PC-3 (cell line): ENCODE data around the gene GNAI1. TPM values are rescaled to one million over a fixed set of nuclear protein-coding genes. Genes with fewer than 3 reads are reported as not detected.

Source experiments
- ATAC-seq: fragments of 200-7000 bp; cut with Tn5 transposase; 2 replicates; pipeline ENCODE4 v1.9.1; 2020; ENCODE audit warnings: mild to moderate bottlenecking, moderate library complexity
- BruUV-seq: library from RNA; stranded (reverse); fragments of 400-500 nt; replicated peaks from 2 replicates; lab custom pipeline; 2021; lab: Mats Ljungman, UMichigan
- CTCF ChIA-PET: fragments of 300-600 bp; sonication (Branson Sonifier 250); formaldehyde crosslinking; loops from one replicate; lab custom pipeline; 2022; ENCODE audit warnings: antibody characterized with exemption; lab: Charles Lee
- POLR2A ChIA-PET: fragments of 300-600 bp; sonication (Branson Sonifier 250); formaldehyde crosslinking; loops from one replicate; lab custom pipeline; 2022; ENCODE audit warnings: antibody characterized with exemption; ENCODE audit not compliant: unreplicated experiment; lab: Charles Lee
- DNase-seq: peaks from one replicate; pipeline ENCODE4 v3.0.0-alpha.2; 2015
- H2AFZ ChIP-seq: fragments of 300-600 bp; sonication (generic); 2 replicates; pipeline ENCODE4 v1.6.0; 2016; ENCODE audit warnings: antibody characterized with exemption, low read length
- H3F3A ChIP-seq: fragments of 300-600 bp; sonication (generic); one replicate; pipeline ENCODE4 v1.6.0; 2017; ENCODE audit warnings: antibody characterized with exemption, low read length, control low read depth, mild to moderate bottlenecking; ENCODE audit not compliant: unreplicated experiment
- H3K27ac ChIP-seq: fragments of 300-600 bp; sonication (generic); 2 replicates; pipeline ENCODE4 v1.5.1; 2016; ENCODE audit warnings: mild to moderate bottlenecking, low read length
- H3K27me3 ChIP-seq: fragments of 300-600 bp; sonication (generic); 2 replicates; pipeline ENCODE4 v1.6.1; 2016; ENCODE audit warnings: low read length, mixed read lengths
- H3K36me3 ChIP-seq: fragments of 300-600 bp; sonication (generic); 2 replicates; pipeline ENCODE4 v1.6.1; 2016; ENCODE audit warnings: low read depth, mixed run types, low read length, mixed read lengths
- H3K4me1 ChIP-seq: fragments of 300-600 bp; sonication (generic); 2 replicates; pipeline ENCODE4 v1.5.1; 2016; ENCODE audit warnings: low read length; ENCODE audit not compliant: insufficient read depth
- H3K4me2 ChIP-seq: fragments of 300-600 bp; sonication (generic); 2 replicates; pipeline ENCODE4 v1.6.0; 2016; ENCODE audit warnings: low read length
- H3K4me3 ChIP-seq: fragments of 300-600 bp; sonication (generic); 2 replicates; pipeline ENCODE4 v1.5.1; 2016; ENCODE audit warnings: mild to moderate bottlenecking, low read length, mixed read lengths
- H3K79me2 ChIP-seq: fragments of 300-600 bp; sonication (generic); 2 replicates; pipeline ENCODE4 v1.6.1; 2017; ENCODE audit warnings: low read length, mixed read lengths
- H3K9ac ChIP-seq: fragments of 300-600 bp; sonication (generic); 2 replicates; pipeline ENCODE4 v1.6.0; 2016; ENCODE audit warnings: mild to moderate bottlenecking, low read length
- H3K9me2 ChIP-seq: fragments of 300-600 bp; sonication (generic); replicated peaks from 2 replicates; pipeline ENCODE4 v1.6.1; 2016; ENCODE audit warnings: mixed run types, low read length, mixed read lengths
- H3K9me3 ChIP-seq: fragments of 300-600 bp; sonication (generic); 2 replicates; pipeline ENCODE4 v1.6.1; 2016; ENCODE audit warnings: low read length, mixed read lengths
- H4K20me1 ChIP-seq: fragments of 300-600 bp; sonication (generic); 2 replicates; pipeline ENCODE4 v1.6.1; 2016; ENCODE audit warnings: low read length, mixed read lengths
- CTCF ChIP-seq: fragments of 300-600 bp; sonication (generic); conservative IDR thresholded peaks from 2 replicates; pipeline ENCODE4 v1.5.1; 2017; ENCODE audit warnings: antibody characterized with exemption, low read depth, mild to moderate bottlenecking, low read length
- EZH2 ChIP-seq: fragments of 300-600 bp; sonication (generic); IDR thresholded peaks from one replicate; pipeline ENCODE4 v1.6.1; 2017; ENCODE audit warnings: antibody characterized with exemption, mild to moderate bottlenecking, low read length; ENCODE audit not compliant: unreplicated experiment
- EZH2phosphoT487 ChIP-seq: fragments of 300-600 bp; sonication (generic); IDR thresholded peaks from 2 replicates; pipeline ENCODE4 v1.6.1; 2018; ENCODE audit warnings: mild to moderate bottlenecking, antibody characterized with exemption, low read length, borderline replicate concordance
- intact Hi-C: fragments of 100-400 bp; cut with micrococcal nuclease; formaldehyde crosslinking; loops from 2 replicates; pipeline ENCODE4 v1.9.0; 2023
- total RNA-seq: library from RNA; depleted of rRNA; stranded (reverse); fragments of >200 nt; gene quantifications from 2 replicates; pipeline ENCODE4 v1.2.3, GENCODE V29; 2014

GNAI1 gene
- total RNA-seq, 1 experiment from 2014 or later, result 16.9 TPM

GRCh38 chr7:80253237-80253636, 118.6 kb downstream of the GNAI1 start:
- Histone ChIP-seq H3K27me3 (no peaks in the 10 kb centered on the region), H2AFZ (peak overlapping the region; percentile 14; the same call in 1 of the 2 replicates), H3K4me1 (peaks cover 20% of the 10 kb centered on the region), H3K4me2 (peak overlapping the region; percentile 63), H3K9me2 (no peaks in the 10 kb centered on the region), H4K20me1 (no peaks in the 10 kb centered on the region), H3K9me3 (no peaks in the 10 kb centered on the region), H3K79me2 (no peaks in the 10 kb centered on the region), H3K36me3 (no peaks in the 10 kb centered on the region), H3K27ac (peak overlapping the region; percentile 77), H3K4me3 (no peak overlapping the region; the same call in 1 of the 2 replicates), H3F3A (no peaks in the 10 kb centered on the region), H3K9ac (peak overlapping the region; percentile 17; the same call in 1 of the 2 replicates)
- intact Hi-C loops, result loop anchor here (1.0 kb wide), 1 partner anchor 25 kb away; no protein-coding TSS in a partner anchor
- no TSS peak for BruUV-seq
- CTCF ChIA-PET, result no interaction called here
- TF ChIP-seq EZH2 (no peak), EZH2phosphoT487 (no peak), CTCF (no peak)
- POLR2A ChIA-PET, result no interaction called here
- peak; percentile 92 for ATAC-seq
- peak; percentile 54 for DNase-seq

GRCh38 chr7:80253653-80254052, 119.0 kb downstream of the GNAI1 start:
- ATAC-seq, result peak; percentile 79
- ChIA-PET CTCF (interaction anchor here (0.5 to 0.7 kb wide), 2 partner anchors 119 to 139 kb away, joined by 3 read pairs; no protein-coding TSS in a partner anchor), POLR2A (no interaction called here)
- DNase-seq, result peak; percentile 43
- H3K9me3 ChIP-seq, result no peaks in the 10 kb centered on the region
- peak overlapping the region; percentile 77 for H3K27ac ChIP-seq
- BruUV-seq, result no TSS peak
- no peak overlapping the region; the same call in 1 of the 2 replicates for H3K4me3 ChIP-seq
- H3K36me3 ChIP-seq, result no peaks in the 10 kb centered on the region
- TF ChIP-seq EZH2phosphoT487 (no peak), EZH2 (no peak), CTCF (no peak)
- no peaks in the 10 kb centered on the region for H3K9me2 ChIP-seq
- H3K9ac ChIP-seq, result peak overlapping the region; percentile 17; the same call in 1 of the 2 replicates
- H3F3A ChIP-seq, result no peaks in the 10 kb centered on the region
- no peaks in the 10 kb centered on the region for H3K27me3 ChIP-seq
- H4K20me1 ChIP-seq, result no peaks in the 10 kb centered on the region
- intact Hi-C loops, result loop anchor here (1.0 kb wide), 1 partner anchor 25 kb away; no protein-coding TSS in a partner anchor
- peak overlapping the region; percentile 63 for H3K4me2 ChIP-seq
- peak overlapping the region; percentile 14; the same call in 1 of the 2 replicates for H2AFZ ChIP-seq
- H3K79me2 ChIP-seq, result no peaks in the 10 kb centered on the region
- peaks cover 20% of the 10 kb centered on the region for H3K4me1 ChIP-seq

- H4K20me1 ChIP-seq, result no peaks in the 10 kb centered on the region
- no peak overlapping the region for H3K9ac ChIP-seq
- H3F3A ChIP-seq, result no peaks in the 10 kb centered on the region
- no peaks in the 10 kb centered on the region for H3K9me2 ChIP-seq
- no peaks in the 10 kb centered on the region for H3K36me3 ChIP-seq
- H3K27ac ChIP-seq, result no peak overlapping the region
- no peaks in the 10 kb centered on the region for H3K9me3 ChIP-seq
- no peak overlapping the region for H3K4me3 ChIP-seq
- no TSS peak for BruUV-seq
- POLR2A ChIA-PET, result interaction anchor here (0.7 kb wide), 1 partner anchor 20 kb away, joined by 3 read pairs; no protein-coding TSS in a partner anchor
- DNase-seq, result no peak
- no peaks in the 10 kb centered on the region for H3K27me3 ChIP-seq
- H3K4me2 ChIP-seq, result no peak overlapping the region
- no peak for TF ChIP-seq EZH2phosphoT487
- no peak for TF ChIP-seq CTCF
- TF ChIP-seq EZH2, result no peak
- no peak overlapping the region for H2AFZ ChIP-seq
- H3K79me2 ChIP-seq, result no peaks in the 10 kb centered on the region
- CTCF ChIA-PET, result no interaction called here
- peaks cover 20% of the 10 kb centered on the region for H3K4me1 ChIP-seq
- intact Hi-C loops, result no loop called here
- ATAC-seq, result no peak
Measured at GRCh38 chr7:80255656-80256055, 121.0 kb downstream of the GNAI1 start.
